ENCODE results near the gene PCCA.
"Not testable (repeated sequence)": the region's sequence is repeated elsewhere in the genome, so short reads cannot be mapped to it uniquely, and the experiment has no call there.

Gene PCCA

DNA sequence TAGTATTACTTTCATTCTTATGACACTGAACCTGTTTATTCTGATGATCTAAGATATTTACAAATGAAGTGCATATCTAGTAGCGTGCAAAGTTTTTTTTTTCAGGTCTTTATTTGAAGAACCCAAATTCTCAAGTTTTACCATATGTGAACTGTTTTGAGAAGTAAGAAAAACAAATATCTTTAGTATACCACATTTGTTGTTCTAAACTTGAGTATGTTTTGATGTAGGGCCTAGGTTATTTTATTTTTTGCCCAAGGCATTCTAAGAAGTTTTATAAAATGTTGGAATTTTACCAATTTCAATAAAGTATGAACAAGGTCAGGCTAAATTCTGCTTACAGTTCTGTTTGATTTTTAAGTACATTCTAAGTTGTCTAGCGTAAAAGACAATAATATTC, 213.5 kb downstream of the PCCA start:
- DNase-seq, result no peak

DNA sequence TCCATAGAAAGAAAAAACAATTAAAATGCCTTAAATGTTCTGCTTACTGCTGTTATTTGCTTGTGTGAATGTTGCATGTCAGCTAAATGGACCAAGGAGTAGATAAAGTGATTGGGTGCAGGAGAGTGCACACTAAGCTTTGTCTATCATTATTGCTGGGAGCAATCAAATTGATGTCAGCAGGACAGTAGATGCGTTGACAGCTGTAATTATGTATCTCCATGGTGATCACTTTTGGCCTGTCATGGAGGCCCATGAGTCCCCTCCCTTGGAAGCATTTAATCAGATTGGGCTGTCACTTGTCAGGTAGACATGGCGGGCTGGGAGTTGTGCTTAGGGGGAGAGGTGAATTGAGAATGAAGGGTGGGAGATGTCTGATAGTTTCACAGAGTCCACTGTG, 215.3 kb downstream of the PCCA start:
- DNase-seq, result no peak

- no peak for DNase-seq
Measured at GRCh38 chr13:100305398-100305797, 216.5 kb downstream of the PCCA start.

DNA sequence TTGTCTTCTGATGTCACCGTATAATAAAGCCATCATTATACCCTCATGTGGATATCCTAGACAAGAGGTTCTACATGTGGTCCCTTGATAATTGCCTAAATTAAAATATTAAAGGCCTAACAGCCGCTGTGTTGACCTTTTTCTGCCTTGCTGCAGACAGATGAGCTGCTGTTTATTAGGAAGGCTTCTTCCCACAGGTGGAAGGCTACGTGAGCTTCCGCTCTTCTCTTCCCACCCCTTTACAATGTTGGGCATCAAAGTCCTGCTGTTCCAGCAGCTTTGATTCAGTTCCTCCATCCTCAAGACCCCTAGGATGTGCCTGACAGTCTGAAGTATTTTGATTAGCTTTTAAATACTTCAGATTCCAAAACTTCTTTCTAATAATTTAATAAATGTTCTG, 217.1 kb downstream of the PCCA start:
- no peak for DNase-seq

GRCh38 chr13:100306434-100306999, 217.6 kb downstream of the PCCA start:
- no peak for DNase-seq

GRCh38 chr13:100314132-100314910, 225.4 kb downstream of the PCCA start:
- DNase-seq, result no peak

DNA sequence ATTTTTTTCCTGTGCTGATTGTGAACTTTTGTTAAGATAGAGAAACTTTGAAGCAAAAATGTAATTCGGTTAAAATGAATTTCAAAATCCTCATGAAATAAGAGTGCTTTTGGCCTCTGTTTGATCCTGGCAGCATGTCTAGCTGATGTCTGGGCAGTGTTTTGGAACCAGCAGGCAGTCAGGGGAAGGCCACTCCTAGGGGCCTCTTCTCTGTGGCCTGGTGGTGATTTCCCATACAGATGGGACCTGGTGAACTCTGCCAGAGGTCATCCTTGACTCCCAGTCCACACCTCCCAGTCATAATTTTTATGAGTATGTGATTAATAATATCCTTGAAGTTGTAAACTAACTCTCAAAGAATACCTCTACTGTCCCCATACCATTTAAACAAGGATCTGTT, 226.6 kb downstream of the PCCA start:
- no peak for DNase-seq

DNA sequence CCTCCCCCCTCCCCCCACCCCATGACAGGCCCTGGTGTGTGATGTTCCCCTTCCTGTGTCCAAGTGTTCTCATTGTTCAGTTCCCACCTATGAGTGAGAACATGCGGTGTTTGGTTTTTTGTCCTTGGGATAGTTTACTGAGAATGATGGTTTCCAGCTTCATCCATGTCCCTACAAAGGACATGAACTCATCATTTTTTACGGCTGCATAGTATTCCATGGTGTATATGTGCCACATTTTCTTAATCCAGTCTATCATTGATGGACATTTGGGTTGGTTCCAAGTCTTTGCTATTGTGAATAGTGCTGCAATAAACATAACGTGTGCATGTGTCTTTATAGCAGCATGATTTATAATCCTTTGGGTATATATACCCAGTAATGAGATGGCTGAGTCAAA, 229.6 kb downstream of the PCCA start:
- not testable (repeated sequence) for DNase-seq

DNA sequence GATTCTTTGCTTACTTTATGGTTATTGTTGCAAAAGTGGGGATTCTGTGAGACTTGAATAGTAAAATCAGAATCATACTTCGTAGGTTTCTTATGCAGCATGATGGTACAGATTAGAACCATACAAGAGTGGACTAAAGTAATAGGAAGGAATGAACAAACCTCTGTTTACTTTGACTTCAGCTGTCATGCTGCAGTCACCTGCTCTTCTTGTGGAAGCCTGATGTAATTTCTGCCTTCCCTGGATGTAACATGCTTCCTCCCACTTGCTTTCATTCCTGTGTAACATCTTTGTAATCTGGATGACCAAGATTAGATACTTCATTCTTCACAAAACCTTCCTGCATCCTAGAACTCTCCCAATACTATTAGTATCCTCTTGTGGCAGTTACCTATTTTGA, 235.0 kb downstream of the PCCA start:
- DNase-seq, result no peak

DNA sequence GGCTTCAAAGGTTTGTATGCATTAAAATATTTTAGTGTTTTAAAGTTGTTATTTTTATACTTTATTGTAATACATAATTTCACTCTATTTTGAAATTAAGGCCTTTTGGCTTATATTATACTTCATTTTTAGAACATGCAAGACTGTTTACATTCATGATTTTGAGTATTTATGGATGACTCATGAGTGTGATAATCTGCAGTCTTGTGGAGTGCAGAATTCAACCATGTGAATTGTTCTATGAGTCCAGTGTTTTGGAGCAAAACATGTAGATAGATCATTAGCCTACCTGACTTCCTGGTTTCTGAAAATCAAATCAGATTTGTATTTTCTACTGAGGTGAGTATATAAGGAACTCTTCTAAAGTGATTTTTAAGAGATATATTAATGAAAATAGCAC, 241.8 kb downstream of the PCCA start:
- no peak for DNase-seq

DNA sequence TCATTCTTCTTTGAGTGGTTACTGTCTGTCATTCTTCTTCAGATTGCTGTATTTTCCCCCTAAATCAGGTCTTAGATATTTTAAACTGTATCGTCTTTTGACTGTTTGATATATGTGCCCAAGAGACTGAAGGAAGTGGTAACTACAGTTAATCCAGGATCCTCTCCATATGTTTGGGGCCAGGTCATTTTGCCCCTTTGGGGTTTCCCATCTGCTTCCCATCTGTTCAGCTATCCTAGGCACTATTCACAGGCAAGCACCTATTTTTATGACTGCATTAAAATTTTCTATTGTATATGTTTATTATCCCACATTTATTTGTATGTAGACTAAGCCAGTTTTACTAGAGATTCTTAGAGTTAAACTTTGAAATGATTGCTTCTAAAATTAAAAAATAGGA, 244.2 kb downstream of the PCCA start:
- no peak for DNase-seq

- no peak for DNase-seq
Measured at GRCh38 chr13:100334214-100334613, 245.3 kb downstream of the PCCA start.

- no peak for DNase-seq
Measured at GRCh38 chr13:100336795-100337516, 248.1 kb downstream of the PCCA start.

DNA sequence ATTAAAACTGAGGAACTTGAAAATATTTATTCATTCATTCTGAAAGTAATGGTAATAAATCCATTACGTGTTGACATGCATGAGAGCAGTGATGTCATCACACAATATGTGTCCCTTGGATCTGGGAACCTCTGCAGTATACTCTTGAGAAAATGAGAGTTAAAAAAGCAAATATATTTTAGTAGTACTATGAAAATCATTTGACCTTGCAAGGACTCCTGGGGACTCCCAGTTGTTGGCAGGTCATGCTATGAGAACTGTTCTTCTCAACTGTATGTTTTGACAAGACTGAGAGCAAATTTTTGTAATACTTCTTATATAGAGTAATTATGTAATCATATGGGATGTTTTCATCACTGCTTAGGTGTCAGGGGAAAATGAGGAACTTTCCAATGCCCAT, 249.4 kb downstream of the PCCA start:
- DNase-seq, result no peak

- no peak for DNase-seq
Measured at GRCh38 chr13:100339411-100339940, 250.6 kb downstream of the PCCA start.

- no peak for DNase-seq
Measured at GRCh38 chr13:100340865-100341264, 252.0 kb downstream of the PCCA start.

DNA sequence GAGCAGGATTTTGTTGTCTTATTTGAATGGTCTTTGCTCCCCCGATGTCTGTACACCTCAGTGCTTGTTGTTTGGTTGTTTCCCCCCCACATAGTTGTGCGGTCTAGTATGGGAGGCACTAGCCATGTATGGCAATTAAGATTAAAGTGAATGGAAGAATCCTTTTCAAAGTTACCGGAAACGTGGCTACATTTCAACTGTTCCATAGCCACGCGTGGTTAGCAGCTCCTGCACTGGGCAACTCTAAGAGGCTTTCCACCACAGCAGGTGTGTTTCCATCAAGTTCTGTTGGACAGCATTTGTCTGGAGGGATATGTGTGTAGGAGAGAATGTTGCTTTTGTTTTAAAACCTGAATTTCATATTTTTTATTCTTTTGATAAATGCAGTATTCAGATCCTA, 252.4 kb downstream of the PCCA start:
- DNase-seq, result no peak

- no peak for DNase-seq
Measured at GRCh38 chr13:100344544-100344943, 255.7 kb downstream of the PCCA start.

GRCh38 chr13:100347968-100348367, 259.1 kb downstream of the PCCA start:
- no peak for DNase-seq

DNA sequence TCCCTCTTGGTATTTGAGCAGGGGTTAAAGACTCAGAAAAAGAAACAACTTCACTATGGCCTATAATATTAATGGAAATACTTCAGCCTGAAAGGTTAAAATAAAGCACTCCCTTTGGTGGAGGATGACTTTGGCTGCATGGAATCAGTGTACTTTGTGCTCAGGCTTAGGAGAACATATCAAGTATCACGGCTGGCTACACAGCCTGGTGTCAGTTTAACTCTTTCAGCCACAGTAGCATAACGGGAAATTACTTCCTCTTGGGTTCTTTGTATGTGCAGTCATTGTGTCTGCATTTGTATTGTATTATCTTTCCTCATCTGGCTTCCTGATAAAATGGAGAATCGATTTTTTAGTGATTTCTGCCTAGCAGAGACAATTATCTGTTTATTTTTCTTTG, 260.7 kb downstream of the PCCA start:
- no peak for DNase-seq

GRCh38 chr13:100350601-100351000, 261.7 kb downstream of the PCCA start:
- DNase-seq, result no peak

- no peak for DNase-seq
Measured at GRCh38 chr13:100356426-100356825, 267.5 kb downstream of the PCCA start.

DNA sequence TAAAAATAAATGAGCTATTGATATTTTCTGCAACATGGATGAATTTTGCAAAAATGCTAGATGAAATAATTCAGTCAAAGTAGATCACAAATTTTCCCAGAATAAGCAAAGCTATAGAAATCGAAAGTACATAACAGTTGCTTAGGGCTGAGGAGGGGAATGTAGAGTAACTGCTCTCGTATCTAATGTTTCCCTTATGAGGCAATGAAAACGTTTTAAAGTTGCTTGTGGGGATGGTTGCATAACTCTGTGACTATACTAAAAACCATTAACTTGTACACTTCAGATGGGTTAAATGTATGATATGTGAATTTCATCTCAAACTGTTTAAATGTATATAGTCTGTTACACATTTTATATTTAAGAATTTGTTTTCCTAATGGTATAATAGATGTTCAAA, 268.0 kb downstream of the PCCA start:
- no peak for DNase-seq
